Mucosa of gallbladder (tissue), 1 donor: Measurements from ENCODE around the gene RENBP. TPM values are rescaled to one million over a fixed set of nuclear protein-coding genes. Genes with fewer than 3 reads are reported as not detected.

Experiments
- DNase-seq: peaks from one replicate; pipeline ENCODE4 v3.0.0-alpha.2; 2020; ENCODE audit warnings: low spot score
- total RNA-seq: library from RNA; stranded (reverse); gene quantifications from one replicate; pipeline ENCODE4 v1.2.1, GENCODE V29; 2021
- donor health status: DM: no; HTN: no; CAD: no.

Gene RENBP
- total RNA-seq, 1 donor from 2014 or later = 19.5 TPM

- no peak for DNase-seq
Observed at GRCh38 chrX:153889123-153889522, 55.3 kb downstream of the RENBP start.

- DNase-seq = no peak
Observed at GRCh38 chrX:153888344-153888743, 56.1 kb downstream of the RENBP start.

GRCh38 chrX:153887385-153887784 is 57.1 kb downstream of the RENBP start:
- DNase-seq = no peak

DNA sequence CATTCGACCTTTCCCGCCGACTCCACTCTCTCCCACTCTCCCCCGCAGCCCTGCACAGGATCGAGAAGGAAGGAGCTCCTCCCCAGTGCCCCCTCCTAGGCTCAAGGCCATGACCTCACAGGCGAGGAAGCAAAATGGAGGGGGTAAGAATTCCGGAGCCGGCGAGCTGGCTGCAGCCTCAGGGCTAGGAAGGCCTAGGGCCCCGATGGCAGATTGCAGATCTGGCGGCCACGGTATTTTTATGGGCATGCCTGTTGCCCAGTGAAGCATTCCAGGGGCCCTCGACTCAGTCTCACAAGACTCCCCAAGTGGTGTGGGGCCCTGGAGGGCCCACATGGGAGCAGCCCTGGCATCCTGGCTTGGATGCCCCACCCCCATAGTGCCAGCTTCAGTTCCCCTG is 57.5 kb downstream of the RENBP start:
- DNase-seq = no peak

- DNase-seq = no peak
Observed at GRCh38 chrX:153885968-153886903, 58.2 kb downstream of the RENBP start, which contains the start of gene L1CAM. TSS of gene L1CAM (minus strand) at chrX:153886173. CDS start at chrX:153875836, 10,337 bp downstream.

Other genes starting within 250 kb of the RENBP start
- gene BCAP31, start 220.3 kb downstream of the RENBP start, total RNA-seq = 221 TPM
- 18.6 TPM for gene ABCD1, start 219.8 kb downstream of the RENBP start, total RNA-seq
- 65.3 TPM for gene PLXNB3, start 180.4 kb downstream of the RENBP start, total RNA-seq
- 5.8 TPM for gene SRPK3, start 163.6 kb downstream of the RENBP start, total RNA-seq
- gene IDH3G, start 150.3 kb downstream of the RENBP start, total RNA-seq = 51.5 TPM
- 401 TPM for gene SSR4, start 150.0 kb downstream of the RENBP start, total RNA-seq
- 15.1 TPM for gene PDZD4, start 114.1 kb downstream of the RENBP start, total RNA-seq
- gene L1CAM, start 58.5 kb downstream of the RENBP start, total RNA-seq = 10.0 TPM
- 1.1 TPM for gene AVPR2, start 40.0 kb downstream of the RENBP start, total RNA-seq
- 53.8 TPM for gene ARHGAP4, start 18.4 kb downstream of the RENBP start, total RNA-seq
- gene NAA10, start 9.6 kb downstream of the RENBP start, total RNA-seq = 81.6 TPM
- gene HCFC1, start 27.2 kb upstream of the RENBP start, total RNA-seq = 69.5 TPM
- 14.4 TPM for gene TMEM187, start 28.1 kb upstream of the RENBP start, total RNA-seq
- 108 TPM for gene IRAK1, start 75.3 kb upstream of the RENBP start, total RNA-seq
- gene MECP2, start 153.1 kb upstream of the RENBP start, total RNA-seq = 64.9 TPM
- gene OPN1LW, start 199.6 kb upstream of the RENBP start, total RNA-seq = not detected
- not detected for gene OPN1MW, start 238.0 kb upstream of the RENBP start, total RNA-seq